Gastrocnemius medialis (tissue), 4 donors: ENCODE data around the gene STK17B.

Experiments used
- CTCF ChIP-seq, 5 experiments: fragments of 450-650 bp in 3 of 5; fragments of 200-600 bp in 2 of 5; sonication (generic) in 2 of 5; IDR thresholded peaks in 4 of 5; conservative IDR thresholded peaks in 1 of 5; 1 replicate in 4 of 5; 2 replicates in 1 of 5; pipeline ENCODE4 v1.5.1; 2016 to 2019; ENCODE audit warnings: antibody characterized with exemption in 5 of 5, mild to moderate bottlenecking in 3 of 5, moderate library complexity in 3 of 5
- POLR2A ChIP-seq, 2 donors: fragments of 450-650 bp; IDR thresholded peaks; one replicate each; pipeline ENCODE4 v1.6.1; 2017; ENCODE audit warnings: antibody characterized with exemption in 2 of 2, mild to moderate bottlenecking in 2 of 2, moderate library complexity in 2 of 2

GRCh38 chr2:196219671-196220070 lies 48.3 kb upstream of the STK17B start:
- TF ChIP-seq CTCF (IDR thresholded peaks at IDR 0.05 in 4 of 5, conservative IDR thresholded peaks at IDR 0.05 in 1 of 5) (no peak), POLR2A (IDR thresholded peaks at IDR 0.05) (no peak)
